OCI-LY3 (cell line): ENCODE measurements around the gene SDK2.

ENCODE experiments used
- H2AFZ ChIP-seq: fragments of 200-600, 300-600 bp; shearing (Covaris generic); 2 replicates; pipeline ENCODE4 v1.6.0; 2014; ENCODE audit warnings: antibody characterized with exemption, low read depth, low read length
- H3K27ac ChIP-seq: fragments of 200-600, 300-600 bp; sonication (generic); 2 replicates; pipeline ENCODE4 v1.5.1; 2014; ENCODE audit warnings: mild to moderate bottlenecking, low read length, moderate library complexity, mixed read lengths
- H3K27me3 ChIP-seq: fragments of 200-600, 300-600 bp; sonication (generic); 2 replicates; pipeline ENCODE4 v1.6.1; 2014; ENCODE audit warnings: low read depth, low read length, mixed read lengths
- H3K36me3 ChIP-seq: fragments of 200-600, 300-600 bp; sonication (generic); replicated peaks from 2 replicates; pipeline ENCODE3; 2014; ENCODE audit warnings: low read depth, low read length, mixed read lengths
- H3K4me1 ChIP-seq: fragments of 300-600, 200-600 bp; sonication (generic); 2 replicates; pipeline ENCODE4 v1.6.1; 2014; ENCODE audit warnings: low read length, mixed read lengths
- H3K4me2 ChIP-seq: fragments of 200-600, 300-600 bp; sonication (generic); 2 replicates; pipeline ENCODE4 v1.6.1; 2014; ENCODE audit warnings: low read length, mixed read lengths
- H3K4me3 ChIP-seq: fragments of 300-600, 200-600 bp; sonication (generic); 2 replicates; pipeline ENCODE4 v1.5.1; 2014; ENCODE audit warnings: antibody characterized with exemption, mild to moderate bottlenecking, low read length, moderate library complexity
- H3K79me2 ChIP-seq: fragments of 300-600, 200-600 bp; shearing (Covaris generic); 2 replicates; pipeline ENCODE4 v1.6.1; 2014; ENCODE audit warnings: mild to moderate bottlenecking, low read length, mixed read lengths
- H3K9ac ChIP-seq: fragments of 300-600, 200-600 bp; shearing (Covaris generic); 2 replicates; pipeline ENCODE4 v1.6.0; 2014; ENCODE audit warnings: mild to moderate bottlenecking, low read length, moderate library complexity
- H3K9me3 ChIP-seq: fragments of 200-600, 300-600 bp; shearing (Covaris generic); 2 replicates; pipeline ENCODE4 v1.6.1; 2014; ENCODE audit warnings: low read length, mixed read lengths; ENCODE audit not compliant: insufficient read depth
- H4K20me1 ChIP-seq: fragments of 200-600, 300-600 bp; sonication (generic); 2 replicates; pipeline ENCODE4 v1.6.1; 2016; ENCODE audit warnings: low read length, mixed read lengths; ENCODE audit not compliant: insufficient read depth
- CTCF ChIP-seq: fragments of 200-600, 300-600 bp; sonication (generic); IDR thresholded peaks from 2 replicates; pipeline ENCODE4 v1.5.1; 2014; ENCODE audit warnings: antibody characterized with exemption, low read length, low read depth
- EZH2phosphoT487 ChIP-seq: fragments of 200-600 bp; shearing (Covaris generic); IDR thresholded peaks from 2 replicates; pipeline ENCODE4 v1.6.1; 2018; ENCODE audit warnings: antibody characterized with exemption, mixed run types, low read depth

The SDK2 gene

GRCh38 chr17:73531158-73531557 is 113.1 kb downstream of the SDK2 start:
- no peaks in the 10 kb centered on the region for H3K36me3 ChIP-seq
- H3K4me1 ChIP-seq: no peaks in the 10 kb centered on the region
- no peaks in the 10 kb centered on the region for H3K79me2 ChIP-seq
- H2AFZ ChIP-seq: no peak overlapping the region
- no peaks in the 10 kb centered on the region for H4K20me1 ChIP-seq
- no peak overlapping the region for H3K27ac ChIP-seq
- H3K9me3 ChIP-seq: no peaks in the 10 kb centered on the region
- no peak overlapping the region for H3K9ac ChIP-seq
- no peak overlapping the region for H3K4me3 ChIP-seq
- no peak overlapping the region for H3K4me2 ChIP-seq
- H3K27me3 ChIP-seq: peaks cover 21% of the 10 kb centered on the region
- TF ChIP-seq EZH2phosphoT487 (no peak), CTCF (no peak)

- H3K27me3 ChIP-seq: peaks cover 32% of the 10 kb centered on the region
- H3K36me3 ChIP-seq: no peaks in the 10 kb centered on the region
- TF ChIP-seq CTCF (no peak), EZH2phosphoT487 (no peak)
- H3K4me1 ChIP-seq: no peaks in the 10 kb centered on the region
- no peak overlapping the region for H3K4me2 ChIP-seq
- H3K9me3 ChIP-seq: no peaks in the 10 kb centered on the region
- H3K4me3 ChIP-seq: no peak overlapping the region
- no peaks in the 10 kb centered on the region for H3K79me2 ChIP-seq
- H3K27ac ChIP-seq: no peak overlapping the region
- no peak overlapping the region for H3K9ac ChIP-seq
- no peak overlapping the region for H2AFZ ChIP-seq
- no peaks in the 10 kb centered on the region for H4K20me1 ChIP-seq
Measured at GRCh38 chr17:73528679-73529078, 115.6 kb downstream of the SDK2 start.

- Histone ChIP-seq H3K27me3 (peaks cover 40% of the 10 kb centered on the region), H3K27ac (no peak overlapping the region), H3K9me3 (no peaks in the 10 kb centered on the region), H3K4me1 (no peaks in the 10 kb centered on the region), H3K9ac (no peak overlapping the region), H3K4me3 (no peak overlapping the region), H3K36me3 (no peaks in the 10 kb centered on the region), H2AFZ (no peak overlapping the region), H4K20me1 (no peaks in the 10 kb centered on the region), H3K79me2 (no peaks in the 10 kb centered on the region), H3K4me2 (no peak overlapping the region)
- TF ChIP-seq EZH2phosphoT487: no peak
- TF ChIP-seq CTCF: no peak
Measured at GRCh38 chr17:73526952-73527351, 117.3 kb downstream of the SDK2 start.

GRCh38 chr17:73524941-73525679 is 119.1 kb downstream of the SDK2 start:
- TF ChIP-seq CTCF (no peak), EZH2phosphoT487 (no peak)
- Histone ChIP-seq H3K27me3 (peaks cover 40% of the 10 kb centered on the region), H3K9me3 (no peaks in the 10 kb centered on the region)

More at GRCh38 chr17:73524941-73525679, 119.1 kb downstream of the SDK2 start:
- no peak overlapping the region for H3K27ac ChIP-seq
- no peak overlapping the region for H3K9ac ChIP-seq
- no peaks in the 10 kb centered on the region for H4K20me1 ChIP-seq
- no peaks in the 10 kb centered on the region for H3K36me3 ChIP-seq
- no peaks in the 10 kb centered on the region for H3K79me2 ChIP-seq
- H2AFZ ChIP-seq: no peak overlapping the region
- H3K4me1 ChIP-seq: no peaks in the 10 kb centered on the region
- H3K4me3 ChIP-seq: no peak overlapping the region
- no peak overlapping the region for H3K4me2 ChIP-seq
